ENCODE data around the gene AKAP9. TPM values are rescaled to one million over a fixed set of nuclear protein-coding genes. Genes with fewer than 3 reads are reported as not detected.
"Not testable (repeated sequence)": the region's sequence is repeated elsewhere in the genome, so short reads cannot be mapped to it uniquely, and the experiment has no call there.

Gene AKAP9
- polyA plus RNA-seq (ENCODE audit: insufficient read length in 4 of 4), result 10 to 100 TPM; 74.0 to 93.3 (median 80.9) TPM

GRCh38 chr7:91940572-91941341, at the start of gene AKAP9:
AKAP9 (plus strand) TSS chr7:91940862; CDS start chr7:91941100, 238 bp downstream.
- DNase-seq (ENCODE audit: low read depth in 4 of 4, low spot score in 3 of 4), result peak; percentile 52 to 75 (median 68)

DNA sequence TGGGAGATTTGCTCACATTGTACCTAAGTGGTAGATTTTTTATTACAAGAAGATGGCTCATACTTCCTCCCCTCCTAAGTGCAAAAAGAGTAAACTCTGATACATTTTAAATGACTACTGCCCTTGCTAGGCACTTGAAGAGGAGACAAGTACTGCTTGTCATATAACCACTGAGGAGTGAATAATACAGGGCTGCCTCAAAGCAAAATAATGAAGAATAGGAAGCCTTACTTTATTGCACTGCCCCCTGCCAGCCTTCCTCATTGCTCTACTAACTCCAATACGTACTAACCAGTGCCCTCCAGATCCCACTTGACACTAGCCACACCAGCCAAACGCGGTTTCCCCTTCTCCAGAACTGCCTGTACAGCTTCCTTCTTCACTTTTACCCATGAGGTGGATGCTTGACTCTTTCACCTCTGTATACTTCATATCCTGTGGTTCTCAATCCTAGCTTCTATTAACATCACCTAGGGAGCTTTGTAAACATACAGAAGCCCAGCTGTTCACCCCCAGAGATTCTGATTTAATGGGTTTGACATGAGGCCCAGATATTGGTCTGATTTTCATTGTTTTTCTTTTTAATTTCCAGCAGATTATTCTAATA, 48.5 kb upstream of the AKAP9 start:
- no peak for DNase-seq (ENCODE audit: low read depth in 4 of 4, low spot score in 3 of 4)

- no peak for DNase-seq (ENCODE audit: low read depth in 4 of 4, low spot score in 3 of 4)
Measured at GRCh38 chr7:91892821-91893340, 47.8 kb upstream of the AKAP9 start.

DNA sequence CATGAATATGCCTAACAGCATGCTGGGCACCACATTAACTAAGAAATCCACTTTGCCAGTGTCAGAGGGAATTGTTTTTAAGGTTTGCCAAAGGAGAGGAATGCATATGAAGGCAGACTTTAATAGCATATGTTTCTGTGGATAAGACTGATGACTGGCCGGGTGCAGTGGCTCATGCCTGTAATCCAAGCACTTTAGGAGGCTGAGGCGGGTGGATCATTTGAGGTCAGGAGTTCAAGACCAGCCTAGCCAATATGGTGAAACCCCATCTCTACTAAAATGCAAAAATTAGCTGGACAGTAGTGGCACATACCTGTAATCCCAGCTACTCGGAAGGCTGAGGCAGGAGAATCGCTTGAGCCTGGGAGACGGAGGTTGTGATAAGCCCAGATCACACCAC, 47.0 kb upstream of the AKAP9 start:
- not testable (repeated sequence) for DNase-seq (ENCODE audit: low read depth in 4 of 4, low spot score in 3 of 4)

GRCh38 chr7:91894781-91895480, 45.7 kb upstream of the AKAP9 start:
- DNase-seq (ENCODE audit: low read depth in 4 of 4, low spot score in 3 of 4), result no peak

DNA sequence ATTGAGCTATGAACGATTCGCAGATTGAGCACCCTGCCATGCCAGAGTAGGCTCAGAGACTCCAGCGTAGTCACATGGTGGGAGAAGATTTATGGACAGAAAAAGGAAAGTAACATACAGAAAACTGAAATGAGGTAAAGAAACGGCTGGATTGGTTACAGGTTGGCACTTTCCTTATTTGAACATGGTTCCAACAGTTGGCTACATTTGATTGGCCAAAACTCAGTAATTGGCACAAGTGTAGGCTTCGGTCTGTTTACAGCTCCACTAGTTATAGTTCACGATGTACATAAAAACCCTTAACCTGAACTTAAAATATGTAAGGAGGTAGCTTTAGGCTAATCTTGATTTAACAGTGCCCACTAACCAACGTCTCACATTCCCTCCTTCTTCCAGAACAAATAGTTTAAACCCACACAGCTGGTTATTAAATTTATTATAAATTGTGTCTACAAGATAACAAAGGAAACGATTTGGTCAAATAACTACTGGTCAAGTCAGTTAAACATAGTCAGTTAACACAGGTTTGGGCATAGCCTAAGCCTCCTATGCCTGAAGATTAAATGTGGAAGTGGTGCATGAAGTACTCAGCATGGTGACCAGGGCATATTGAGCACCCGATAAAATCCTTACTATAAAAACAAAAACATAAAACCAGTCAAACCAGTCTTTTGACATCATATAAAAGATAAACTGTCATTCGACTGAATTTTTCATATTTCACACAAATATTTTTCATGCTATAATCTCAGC, 42.2 kb upstream of the AKAP9 start:
- no peak for DNase-seq (ENCODE audit: low read depth in 4 of 4, low spot score in 3 of 4)

DNA sequence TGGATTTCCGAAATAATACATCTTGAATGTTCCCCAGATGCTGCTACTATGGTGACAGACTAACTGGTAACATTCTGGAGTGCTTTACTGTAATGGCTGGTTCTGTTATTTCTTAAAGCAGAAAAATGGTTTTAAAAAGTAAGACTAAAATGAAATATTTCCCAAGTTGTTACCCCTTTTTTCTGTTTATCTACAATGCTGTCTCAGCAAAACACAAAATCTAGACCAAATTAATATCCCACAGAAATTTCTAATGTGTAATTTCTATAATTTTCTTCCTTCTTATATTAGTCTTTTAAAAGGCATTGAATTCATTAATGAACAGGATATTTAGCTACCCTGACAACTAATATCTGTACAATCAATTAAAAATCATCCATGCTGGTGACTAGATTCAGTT, 41.1 kb upstream of the AKAP9 start:
- DNase-seq (ENCODE audit: low read depth in 4 of 4, low spot score in 3 of 4), result no peak

GRCh38 chr7:91910171-91910570, 30.5 kb upstream of the AKAP9 start:
- no peak for DNase-seq (ENCODE audit: low read depth in 4 of 4, low spot score in 3 of 4)

- DNase-seq (ENCODE audit: low read depth in 4 of 4, low spot score in 3 of 4), result no peak
Measured at GRCh38 chr7:91911121-91911520, 29.5 kb upstream of the AKAP9 start.

- no peak for DNase-seq (ENCODE audit: low read depth in 4 of 4, low spot score in 3 of 4)
Measured at GRCh38 chr7:91912494-91912893, 28.2 kb upstream of the AKAP9 start.

- DNase-seq (ENCODE audit: low read depth in 4 of 4, low spot score in 3 of 4), result no peak
Measured at GRCh38 chr7:91913612-91914011, 27.1 kb upstream of the AKAP9 start.

DNA sequence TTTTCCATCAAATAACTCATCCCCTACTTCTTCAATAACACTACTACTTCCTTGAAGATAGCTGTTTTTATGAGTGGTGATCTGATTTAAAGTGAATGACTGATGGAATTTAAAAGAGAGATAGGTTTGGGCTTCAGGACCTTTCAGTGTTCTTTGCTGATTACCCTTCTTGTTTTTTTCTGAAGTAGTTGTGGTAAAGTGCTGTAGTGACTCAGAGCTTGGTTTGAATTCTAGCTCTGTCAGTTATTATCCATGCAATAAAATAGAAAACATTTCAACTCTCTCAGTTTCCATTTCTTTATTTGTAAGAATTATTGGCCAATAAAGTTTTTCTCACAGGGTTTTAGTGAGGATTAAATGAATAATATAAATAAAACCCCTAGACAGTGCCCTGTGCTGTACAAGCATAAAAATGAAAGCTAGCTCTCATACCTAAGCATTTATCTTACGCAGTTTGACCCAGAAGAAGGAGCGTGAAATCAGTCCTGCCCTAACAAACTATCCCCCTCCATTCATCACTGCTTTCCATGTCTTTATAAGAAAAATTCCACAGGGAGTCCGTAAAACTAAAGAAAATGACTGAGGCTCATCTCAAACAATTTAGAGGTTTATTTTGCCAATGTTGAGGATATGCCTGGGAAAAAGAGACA, 25.1 kb upstream of the AKAP9 start:
- DNase-seq (ENCODE audit: low read depth in 4 of 4, low spot score in 3 of 4), result no peak

DNA sequence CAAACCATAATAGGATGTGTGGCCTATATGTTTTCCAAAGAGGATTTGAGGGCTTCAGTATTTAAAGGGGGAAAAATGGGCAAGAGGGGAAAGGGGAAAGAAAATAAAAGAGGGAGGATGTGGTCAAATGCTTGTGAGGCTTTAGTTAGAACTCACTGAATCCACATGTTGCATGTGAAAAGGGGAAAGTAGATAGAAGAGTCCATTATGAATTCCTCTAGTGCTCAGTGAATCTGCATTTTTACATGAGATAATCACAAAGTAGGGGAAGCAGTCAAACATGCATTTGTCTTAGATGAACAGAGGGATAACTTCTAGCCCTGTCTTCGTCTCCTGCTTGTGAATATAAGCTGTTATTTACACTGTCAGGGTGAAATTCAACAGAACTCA, 24.6 kb upstream of the AKAP9 start:
- DNase-seq (ENCODE audit: low read depth in 4 of 4, low spot score in 3 of 4), result no peak

DNA sequence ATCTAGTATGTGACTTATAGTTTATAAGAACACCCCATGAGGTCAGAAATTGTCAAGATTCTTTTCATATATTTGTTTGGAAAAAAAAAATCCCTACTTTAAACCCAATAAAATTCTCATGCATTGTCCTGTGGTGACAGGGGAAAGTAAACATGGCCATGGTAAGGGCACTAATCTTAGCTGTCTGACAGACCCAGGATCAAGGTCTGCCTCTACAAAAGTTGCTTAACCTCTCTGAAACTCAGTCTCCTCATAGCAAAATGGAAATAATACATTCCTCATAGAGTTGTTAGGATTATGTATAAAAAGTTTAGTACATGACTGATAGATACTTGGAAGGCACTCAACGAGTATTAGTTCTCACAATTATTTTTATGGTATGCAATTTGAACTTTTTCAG, 22.3 kb upstream of the AKAP9 start:
- no peak for DNase-seq (ENCODE audit: low read depth in 4 of 4, low spot score in 3 of 4)

DNA sequence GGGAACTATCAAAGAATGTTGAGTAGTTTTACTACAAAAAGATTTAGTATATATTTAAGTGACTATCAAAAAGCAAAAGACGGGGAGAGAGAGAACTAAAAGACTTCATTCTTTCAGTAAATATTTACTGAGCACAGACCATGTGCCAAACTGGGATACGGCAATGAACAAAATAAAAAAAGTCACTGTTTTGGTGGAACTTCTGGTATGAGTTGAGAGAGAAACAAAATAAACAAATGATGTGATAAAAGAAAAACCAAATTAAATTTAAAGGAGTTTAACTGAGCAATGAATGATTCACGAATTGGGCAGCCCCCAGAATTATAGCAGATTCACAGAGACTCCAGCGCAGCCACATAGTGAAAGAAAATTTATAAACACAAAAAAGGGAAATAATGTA, 17.8 kb upstream of the AKAP9 start:
- no peak for DNase-seq (ENCODE audit: low read depth in 4 of 4, low spot score in 3 of 4)

DNA sequence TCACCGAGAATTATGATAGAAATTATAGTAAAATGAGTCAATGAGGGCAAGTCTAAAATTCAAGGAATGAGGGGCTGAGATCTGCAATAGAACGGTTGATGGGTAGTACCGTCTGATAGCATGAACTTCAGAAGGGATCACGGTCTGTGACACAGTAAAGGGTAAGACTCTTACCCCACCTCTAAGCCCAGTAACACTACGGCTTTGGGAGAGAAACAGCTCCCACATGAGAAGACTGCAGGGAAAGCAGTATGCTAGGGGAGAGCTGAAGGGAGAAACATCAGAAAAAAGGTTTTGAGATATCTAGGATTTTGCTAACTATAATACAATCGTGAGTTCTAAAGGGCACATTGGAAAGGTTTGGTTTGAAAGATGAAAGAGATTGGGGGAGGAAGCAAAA, 12.8 kb upstream of the AKAP9 start:
- DNase-seq (ENCODE audit: low read depth in 4 of 4, low spot score in 3 of 4), result no peak

DNA sequence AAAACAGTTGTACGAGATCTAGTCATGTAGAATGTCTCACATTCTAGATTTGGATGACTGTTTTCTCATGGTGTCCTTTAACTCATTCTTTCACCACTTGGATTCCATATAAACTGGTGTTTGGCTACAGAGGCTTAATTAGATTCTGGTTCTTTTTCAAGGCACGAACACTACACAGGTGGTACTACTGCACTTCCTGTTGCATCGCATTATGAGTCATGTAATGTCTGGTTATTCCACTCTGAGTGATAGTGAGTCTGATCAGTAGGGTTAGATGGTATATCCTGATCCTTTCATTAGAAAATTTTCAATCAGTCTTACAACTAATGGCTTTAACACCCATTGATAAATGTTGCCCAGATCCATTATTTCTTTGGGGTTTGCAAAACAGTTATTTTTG, 11.2 kb upstream of the AKAP9 start:
- DNase-seq (ENCODE audit: low read depth in 4 of 4, low spot score in 3 of 4), result no peak

- DNase-seq (ENCODE audit: low read depth in 4 of 4, low spot score in 3 of 4), result peak in 3 of 4 donors; percentile 16 to 23 (median 23)
Measured at GRCh38 chr7:91940171-91940570, 491 bp upstream of the AKAP9 start.

DNA sequence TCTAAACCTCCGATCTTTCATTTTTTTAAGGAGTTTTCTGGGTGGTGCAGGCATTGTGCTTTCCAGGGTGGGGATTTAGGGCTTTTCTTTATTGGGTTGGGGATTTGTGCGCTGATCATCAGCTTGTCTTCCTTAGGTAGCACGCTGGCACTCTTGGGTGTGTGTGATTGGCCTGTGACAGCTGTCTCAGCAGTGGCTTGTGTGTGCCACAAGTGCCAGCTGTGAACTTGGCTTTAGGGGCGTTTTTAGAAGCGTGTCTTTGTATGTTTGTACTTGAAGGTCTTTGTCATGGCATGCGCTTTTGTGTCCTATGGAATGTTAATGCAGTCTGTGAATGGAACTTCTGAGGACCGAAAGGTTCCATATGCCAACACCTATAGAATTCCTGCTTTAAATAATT, 788 bp downstream of the AKAP9 start:
- peak; percentile 18 to 40 (median 19) for DNase-seq (ENCODE audit: low read depth in 4 of 4, low spot score in 3 of 4)

GRCh38 chr7:91942312-91942711, 1.6 kb downstream of the AKAP9 start:
- DNase-seq (ENCODE audit: low read depth in 4 of 4, low spot score in 3 of 4), result no peak
